GM21576 (cell line): ENCODE results near the gene CDCA8.
"Not testable (repeated sequence)": the region's sequence is repeated elsewhere in the genome, so short reads cannot be mapped to it uniquely, and the experiment has no call there.

Experiments
- ATAC-seq: cut with Tn5 transposase; IDR thresholded peaks from one replicate; pipeline ENCODE4 v1.9.1; 2021; ENCODE audit warnings: mild to moderate bottlenecking, moderate library complexity; ENCODE audit not compliant: unreplicated experiment

The CDCA8 gene

DNA sequence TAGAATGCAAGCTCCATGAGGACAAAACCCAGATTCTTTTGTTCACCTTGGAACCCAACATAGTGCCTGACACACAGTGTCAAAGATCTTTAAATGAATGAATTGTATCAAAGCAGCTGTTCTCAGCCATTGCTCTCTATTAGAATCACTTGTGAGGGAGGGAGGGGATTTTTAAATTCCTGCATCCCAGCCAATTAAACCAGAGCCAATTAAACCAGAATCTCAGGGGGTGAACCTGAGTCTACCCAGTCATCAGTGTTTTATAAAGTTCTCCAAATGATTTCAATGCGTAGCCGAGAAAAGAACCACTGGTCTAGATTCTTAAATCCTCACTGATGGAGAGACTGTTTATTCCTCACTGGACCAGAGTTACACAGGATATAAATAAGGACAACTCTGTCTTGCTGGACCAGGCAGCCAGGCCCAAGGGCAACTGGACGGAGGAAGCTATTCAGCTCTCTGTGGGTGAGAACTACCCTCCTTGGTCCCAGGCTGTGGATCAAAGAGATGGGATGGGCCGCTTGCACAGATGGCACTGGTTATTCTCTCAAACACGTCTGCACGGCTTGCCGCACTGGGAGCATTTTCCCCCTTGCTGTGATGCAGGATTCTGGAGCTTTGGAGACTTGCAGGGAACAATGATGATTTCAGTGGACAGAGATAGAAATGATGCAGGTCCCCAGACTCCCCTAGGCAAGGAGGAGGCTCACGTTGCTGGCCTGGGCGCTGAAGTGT is 20.0 kb upstream of the CDCA8 start:
- ATAC-seq: no peak

DNA sequence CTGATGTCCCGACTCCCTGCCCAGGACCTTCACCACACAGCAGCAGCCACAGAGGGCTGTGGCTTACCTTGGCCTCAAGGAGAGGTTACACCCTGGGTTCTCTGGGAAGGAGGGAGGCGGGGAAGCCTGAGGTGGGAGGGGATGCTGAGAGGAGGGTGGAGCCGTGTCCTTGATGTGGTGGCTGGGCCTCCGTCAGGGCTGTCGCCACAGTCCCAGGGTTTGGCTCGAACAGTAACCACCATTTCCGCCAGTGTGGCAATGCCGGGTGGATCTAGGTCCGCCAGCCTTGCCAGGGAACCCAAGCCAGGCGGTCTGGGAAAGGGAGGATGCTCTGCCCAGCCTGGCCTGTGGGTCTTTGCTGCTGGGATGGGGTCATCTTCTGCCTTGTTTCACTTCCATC is 18.4 kb upstream of the CDCA8 start:
- ATAC-seq: no peak

DNA sequence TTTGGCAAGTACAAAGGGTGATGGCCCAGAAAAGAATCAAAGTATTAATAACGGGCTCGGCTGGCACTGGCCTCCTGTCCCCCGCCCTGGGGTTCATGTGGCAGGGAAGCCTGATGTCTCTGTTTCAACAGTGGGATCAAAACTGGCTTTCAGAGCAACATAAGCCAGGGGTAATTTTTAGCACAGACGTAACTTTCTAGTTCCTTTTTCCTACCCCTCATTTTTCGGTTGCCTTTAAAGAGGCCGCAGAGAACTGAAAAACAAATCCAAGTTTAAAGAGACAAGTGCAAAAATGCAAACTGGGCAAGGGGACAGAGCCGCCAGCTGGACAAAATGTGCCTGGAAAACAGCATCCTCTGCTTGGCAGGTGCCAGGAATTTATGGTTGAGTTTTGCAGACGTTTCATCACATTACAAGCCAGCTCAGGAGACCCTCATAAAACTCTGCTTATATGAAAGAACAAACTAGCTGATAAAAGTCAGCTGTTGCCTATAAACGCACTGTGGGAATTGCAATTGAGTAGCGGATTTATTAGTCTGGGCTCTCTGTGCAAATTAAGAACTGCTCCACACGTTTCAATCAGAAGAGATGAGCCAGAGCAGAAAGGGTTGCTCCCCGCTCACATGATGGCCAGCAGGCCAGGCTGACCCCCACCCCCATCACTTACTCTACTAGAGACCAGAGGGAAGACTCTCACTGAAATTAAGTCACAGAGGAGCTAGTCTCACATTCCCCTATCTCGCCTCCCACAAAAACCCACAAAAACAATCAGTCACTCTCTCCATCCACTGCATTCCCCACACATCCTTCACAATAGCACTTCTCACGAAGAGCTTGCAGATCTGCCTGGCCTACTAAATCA is 15.8 kb upstream of the CDCA8 start:
- no peak for ATAC-seq

DNA sequence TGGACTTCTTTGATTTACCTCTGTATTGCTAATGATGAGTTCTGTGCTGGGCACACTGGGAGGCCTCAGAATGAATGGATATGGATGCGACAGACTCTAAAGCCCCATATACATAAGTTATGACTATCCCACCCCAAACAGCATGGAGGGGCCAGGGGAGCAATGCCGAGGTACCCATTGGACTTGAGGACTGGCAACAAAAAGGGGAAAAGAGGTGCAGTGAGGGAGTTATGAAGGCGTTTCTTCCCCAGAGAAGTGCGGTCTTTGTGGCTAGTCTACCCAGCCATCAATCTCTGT is 15.2 kb upstream of the CDCA8 start:
- ATAC-seq: no peak

DNA sequence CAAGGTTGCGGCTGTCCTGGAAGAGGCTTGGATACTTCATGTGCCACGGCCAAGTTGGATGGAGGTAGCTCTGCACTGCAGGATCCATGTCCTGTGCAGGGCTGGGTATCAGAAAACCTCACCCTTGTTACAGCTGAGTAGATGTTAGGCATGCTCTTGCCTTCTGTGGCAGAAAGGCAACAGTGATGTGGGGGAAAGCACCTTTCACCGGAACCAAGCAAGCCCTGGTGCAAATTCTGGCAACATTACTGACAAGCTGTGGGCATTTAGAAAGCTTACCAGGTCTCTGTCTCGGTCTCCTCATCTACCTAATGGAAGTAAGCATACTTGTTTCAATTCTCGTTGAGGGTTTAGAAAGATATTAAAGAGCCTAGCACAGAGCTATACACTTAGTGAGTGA is 14.5 kb upstream of the CDCA8 start:
- ATAC-seq: no peak

DNA sequence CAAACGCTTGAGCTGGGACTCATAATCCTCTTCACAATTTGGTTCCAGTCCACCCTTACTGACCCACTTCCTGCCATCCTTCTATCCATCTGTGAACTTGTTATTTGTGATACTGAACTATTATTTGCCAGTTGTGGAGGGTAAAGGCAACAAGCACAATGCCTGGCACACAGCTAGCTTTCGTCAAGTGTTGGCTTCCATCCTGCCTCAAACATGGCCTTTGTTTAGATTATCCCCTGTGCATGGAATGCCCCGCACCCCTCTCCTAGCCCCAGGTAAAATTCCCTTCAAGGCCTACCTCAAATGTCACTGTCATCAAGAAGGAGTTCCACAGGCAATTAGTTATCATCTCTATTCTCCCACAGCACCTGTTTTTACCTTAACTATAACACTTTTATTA is 11.4 kb upstream of the CDCA8 start:
- no peak for ATAC-seq

DNA sequence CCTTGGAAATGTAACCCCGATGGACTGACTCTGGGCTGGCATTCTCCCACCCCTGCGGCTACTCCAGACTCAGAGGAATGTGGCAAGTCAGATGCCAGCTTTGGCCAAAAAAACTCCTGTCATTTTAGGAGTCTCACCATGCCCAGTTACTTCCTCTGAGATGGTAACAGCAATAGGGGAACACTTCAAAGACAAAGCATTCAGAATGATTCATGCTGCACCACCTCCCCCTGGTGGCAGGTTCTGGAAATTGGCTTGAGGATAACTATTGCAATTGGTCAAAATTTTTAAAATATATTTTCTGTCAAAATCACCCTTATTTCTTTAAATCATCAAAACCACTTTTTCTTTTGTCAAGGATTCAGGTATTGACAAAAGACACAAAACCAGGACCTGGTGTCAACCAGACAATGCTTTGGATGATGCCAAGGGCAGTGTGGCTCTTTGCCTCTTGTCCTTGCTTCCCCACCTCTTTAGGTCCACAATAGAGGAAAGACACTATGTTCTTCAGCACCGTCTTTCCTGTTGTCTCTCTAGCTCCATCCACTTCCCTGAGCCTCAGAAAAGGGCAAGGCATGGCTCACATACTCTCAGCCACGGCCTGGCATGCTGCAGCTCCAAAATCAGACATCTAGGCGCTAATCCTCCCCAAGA is 9.9 kb upstream of the CDCA8 start:
- no peak for ATAC-seq

DNA sequence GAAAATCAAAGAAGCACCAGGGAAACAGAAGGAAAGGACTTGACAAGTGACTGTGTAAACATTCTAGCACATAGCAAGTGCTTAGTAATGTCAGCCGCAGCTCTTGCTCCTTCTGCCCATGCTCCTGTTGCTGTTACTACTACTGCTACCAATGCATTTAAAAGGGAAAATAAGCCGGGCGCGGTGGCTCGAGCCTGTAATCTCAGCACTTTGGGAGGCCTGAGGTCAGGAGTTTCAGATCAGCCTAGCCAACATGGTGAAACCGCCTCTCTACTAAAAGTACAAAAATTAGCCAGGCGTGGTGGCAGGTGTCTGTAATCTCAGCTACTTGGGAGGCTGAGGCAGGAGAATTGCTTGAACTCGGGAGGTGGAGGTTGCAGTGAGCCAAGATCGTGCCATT is 8.1 kb upstream of the CDCA8 start:
- ATAC-seq: not testable (repeated sequence)

DNA sequence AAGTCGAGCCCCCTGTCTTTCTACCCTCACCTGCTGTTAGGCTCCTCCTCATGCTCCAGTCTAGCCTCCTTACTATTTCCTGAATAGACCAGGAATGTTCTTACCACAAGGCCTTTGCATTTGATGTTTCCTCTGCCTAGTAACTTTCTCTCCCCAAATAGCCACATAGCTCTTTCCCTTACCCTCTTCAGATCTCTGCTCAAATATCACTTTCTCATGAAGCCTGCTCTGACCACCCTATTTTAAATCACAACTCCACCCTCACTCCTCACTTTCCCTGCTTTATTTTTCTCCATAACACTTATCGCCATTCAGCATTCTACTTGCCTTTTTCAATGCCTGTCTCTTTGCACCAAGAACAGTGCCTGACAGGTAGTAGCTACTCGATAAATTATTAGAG is 6.6 kb upstream of the CDCA8 start:
- ATAC-seq: no peak

DNA sequence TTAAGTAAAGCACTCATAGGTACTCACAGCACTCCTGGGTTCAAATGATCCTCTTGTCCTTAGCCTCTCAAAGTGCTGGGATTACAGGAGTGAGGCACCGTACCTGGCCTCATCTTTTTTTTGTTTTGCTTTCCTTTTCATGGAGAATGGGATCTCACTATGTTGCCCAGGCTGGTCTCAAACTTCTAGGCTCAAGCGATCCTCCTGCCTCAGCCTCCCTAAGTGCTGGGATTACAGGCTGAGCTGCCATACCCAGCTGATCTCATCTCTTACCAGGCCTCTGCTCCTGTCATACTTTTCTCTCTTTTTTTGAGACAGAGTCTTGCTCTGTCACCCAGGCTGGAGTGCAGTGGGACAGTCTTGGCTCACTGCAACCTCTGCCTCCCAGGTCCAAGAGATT is 4.6 kb upstream of the CDCA8 start:
- ATAC-seq: not testable (repeated sequence)

DNA sequence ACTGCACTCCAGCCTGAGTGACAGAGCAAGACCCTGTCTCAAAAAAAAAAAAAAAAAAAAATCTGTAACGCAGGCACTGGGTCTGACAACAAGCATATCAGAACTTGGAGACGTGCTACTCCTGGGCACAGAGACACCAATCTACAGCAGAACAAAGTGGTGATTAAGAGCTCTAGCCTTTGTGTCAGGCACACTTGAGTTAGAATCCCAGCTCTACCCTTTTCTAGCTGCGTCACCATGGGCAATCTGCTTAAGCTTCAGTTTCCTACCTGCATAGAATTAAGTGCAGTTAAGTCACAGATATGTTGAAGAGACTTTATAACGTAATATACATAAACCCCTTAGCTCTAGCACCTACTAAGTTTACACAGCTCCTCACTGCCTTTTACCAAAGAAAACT is 3.4 kb upstream of the CDCA8 start:
- no peak for ATAC-seq

DNA sequence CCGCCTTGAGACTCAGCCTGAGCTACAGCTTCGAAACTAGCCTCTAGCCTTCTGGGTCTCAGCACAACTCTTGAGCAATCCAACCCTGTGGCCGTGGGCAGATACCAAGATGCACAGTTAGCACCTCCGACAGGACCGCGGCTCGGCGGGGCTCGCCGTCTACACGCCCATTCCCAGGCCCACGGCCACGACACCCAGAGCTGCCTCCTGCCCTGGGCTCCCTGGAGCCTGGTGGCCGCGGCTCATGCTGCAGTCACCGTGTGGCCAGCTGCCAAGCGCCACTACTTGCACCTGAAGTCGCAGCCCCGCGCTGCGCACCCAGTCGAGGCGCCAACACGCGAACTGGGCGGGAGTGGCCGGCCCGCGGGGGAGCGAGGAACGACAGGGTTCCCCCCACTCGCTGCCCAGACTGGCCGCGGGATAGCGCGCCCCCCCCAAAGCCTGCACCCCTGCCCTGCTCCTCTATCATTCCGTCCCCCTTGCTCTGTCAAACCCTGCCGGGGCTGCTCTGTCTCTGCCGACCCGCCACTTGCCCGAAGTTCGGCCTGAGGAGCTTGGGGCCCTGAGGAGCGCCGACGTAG is 729 bp upstream of the CDCA8 start:
- peak; percentile 5 for ATAC-seq

DNA sequence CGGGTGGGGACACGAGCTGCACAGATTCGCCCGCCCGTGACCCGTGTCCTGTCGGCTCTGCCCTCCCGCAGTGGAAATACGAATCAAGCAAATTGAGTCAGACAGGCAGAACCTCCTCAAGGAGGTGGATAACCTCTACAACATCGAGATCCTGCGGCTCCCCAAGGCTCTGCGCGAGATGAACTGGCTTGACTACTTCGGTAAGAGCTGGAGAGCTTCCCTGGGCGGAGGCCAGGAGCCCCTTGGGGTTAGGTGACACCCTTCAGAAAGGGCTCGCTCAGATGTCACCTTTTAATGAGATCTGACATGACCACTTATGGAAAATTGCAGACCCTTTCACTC is 489 bp downstream of the CDCA8 start:
- no peak for ATAC-seq

DNA sequence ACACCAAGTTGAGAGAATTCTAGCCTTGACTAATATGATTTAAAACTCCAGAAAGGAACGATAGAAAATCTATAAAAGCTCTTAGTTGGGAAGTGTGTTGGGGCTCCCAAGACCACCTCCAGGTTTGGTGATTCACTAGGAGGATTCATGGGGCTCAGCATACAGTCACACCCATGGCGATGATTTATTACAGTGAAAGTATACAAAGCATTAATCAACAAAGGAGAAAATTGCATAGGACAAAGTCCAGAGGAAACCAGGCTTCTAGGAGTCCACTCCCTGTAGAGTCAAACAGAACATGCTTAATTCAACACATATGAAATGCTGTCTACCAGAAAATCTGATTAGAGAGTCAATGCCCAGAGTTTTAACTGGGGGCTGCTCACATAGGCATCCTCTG is 4.8 kb downstream of the CDCA8 start:
- no peak for ATAC-seq

DNA sequence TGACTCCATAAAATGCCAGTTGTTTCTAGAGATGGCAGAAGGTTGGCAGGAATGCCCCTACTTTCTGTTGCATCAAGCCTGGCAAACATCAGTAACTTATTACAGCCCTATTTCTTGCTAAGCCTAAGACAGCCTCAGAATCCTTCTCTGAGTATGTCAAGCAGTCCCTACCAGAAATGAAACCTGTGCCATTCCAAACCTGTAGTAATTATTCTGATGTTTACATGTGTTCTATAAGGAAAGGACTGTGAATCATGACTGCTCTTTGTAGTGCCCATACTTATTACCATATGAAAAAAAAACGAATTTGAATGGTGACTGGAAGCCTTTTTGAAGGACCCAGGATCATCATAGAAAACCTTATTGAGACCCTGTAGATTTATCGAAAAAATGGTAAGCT is 5.4 kb downstream of the CDCA8 start:
- ATAC-seq: no peak

DNA sequence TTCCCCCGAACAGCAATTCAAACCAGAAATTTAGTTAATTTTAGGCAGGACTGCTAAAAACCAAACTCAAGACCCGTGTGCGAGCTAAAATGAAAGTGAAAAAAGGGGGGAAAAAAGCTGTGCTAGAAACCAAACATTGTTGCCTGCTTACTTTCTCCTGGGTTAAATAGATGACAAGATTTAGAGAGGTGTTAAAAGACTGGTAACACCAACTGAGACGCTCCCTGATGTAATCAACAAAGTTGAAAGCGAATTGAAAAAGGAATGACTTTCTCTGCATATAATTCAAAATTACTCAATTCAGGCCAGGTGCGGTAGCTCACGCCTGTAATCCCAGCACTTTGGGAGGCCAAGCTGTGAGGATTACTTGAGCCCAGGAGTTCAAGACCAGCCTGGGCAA is 6.8 kb downstream of the CDCA8 start:
- ATAC-seq: no peak

DNA sequence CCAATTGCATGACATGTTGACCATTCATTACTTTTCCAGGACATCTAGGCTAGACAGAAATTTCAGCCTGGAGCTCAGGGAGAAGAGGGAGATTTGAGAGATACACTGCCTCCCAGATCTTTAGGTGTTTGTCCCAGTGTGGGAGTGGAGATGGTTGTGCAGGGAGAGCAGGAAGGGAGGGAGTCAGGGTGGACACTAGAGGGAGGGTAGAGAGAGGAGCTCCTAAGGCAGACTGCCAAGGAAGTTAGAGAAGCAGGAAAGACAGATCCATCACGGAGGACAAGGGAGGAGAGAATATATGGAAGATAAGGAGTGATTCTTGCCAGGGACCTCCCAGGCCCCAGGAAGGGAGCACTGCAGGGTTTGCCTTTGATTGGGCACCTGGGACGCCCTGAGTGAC is 8.7 kb downstream of the CDCA8 start:
- ATAC-seq: no peak

DNA sequence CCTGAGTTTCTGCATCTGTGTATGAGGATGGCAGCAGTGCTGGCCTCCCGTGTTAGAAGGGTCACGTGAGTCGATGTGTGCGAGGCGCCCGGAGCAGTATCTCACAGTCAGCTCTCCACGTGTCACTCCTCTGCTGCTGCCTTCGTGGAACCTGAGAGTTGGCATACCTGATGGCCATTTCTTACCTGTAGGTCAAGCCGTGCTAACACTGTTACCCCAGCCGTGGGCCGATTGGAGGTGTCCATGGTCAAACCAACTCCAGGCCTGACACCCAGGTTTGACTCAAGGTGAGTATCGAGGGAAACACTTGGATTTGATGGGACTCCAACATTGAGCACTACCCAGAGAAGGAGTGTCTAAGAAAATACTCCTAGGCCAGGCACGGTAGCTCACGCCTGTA is 10.7 kb downstream of the CDCA8 start:
- ATAC-seq: no peak

DNA sequence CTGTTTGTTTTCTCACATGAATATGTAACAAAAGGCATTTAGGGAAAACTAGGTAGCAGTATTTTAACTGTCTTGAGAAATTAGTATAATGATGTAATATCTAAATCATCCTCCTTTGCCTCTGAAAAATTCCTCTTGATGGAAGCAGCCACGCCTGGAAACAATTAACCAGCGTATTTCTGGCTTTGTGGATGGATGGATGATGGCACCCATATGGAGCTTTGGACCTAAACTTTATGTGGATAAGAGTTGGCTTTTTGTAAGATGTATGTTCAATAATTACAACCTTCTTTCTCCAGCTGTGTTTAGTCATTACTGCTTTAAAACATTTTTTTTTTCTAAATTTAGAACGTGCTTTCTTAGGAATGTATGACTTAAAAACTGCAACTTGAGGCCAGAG is 12.7 kb downstream of the CDCA8 start:
- no peak for ATAC-seq

DNA sequence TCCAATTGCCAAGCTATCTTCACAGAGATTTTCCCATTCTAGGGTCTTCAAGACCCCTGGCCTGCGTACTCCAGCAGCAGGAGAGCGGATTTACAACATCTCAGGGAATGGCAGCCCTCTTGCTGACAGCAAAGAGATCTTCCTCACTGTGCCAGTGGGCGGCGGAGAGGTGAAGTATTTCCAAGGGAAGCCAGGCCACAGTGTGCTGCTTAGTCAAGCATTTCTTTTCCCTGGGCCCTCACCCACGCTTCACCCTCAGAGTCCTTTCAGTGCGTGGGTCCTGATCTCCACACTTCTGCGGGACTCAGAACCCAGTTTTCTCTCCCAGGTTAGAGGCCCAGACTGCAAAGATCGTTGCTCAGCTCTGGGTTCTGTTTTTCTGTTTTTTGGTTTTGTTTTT is 13.1 kb downstream of the CDCA8 start:
- ATAC-seq: no peak

DNA sequence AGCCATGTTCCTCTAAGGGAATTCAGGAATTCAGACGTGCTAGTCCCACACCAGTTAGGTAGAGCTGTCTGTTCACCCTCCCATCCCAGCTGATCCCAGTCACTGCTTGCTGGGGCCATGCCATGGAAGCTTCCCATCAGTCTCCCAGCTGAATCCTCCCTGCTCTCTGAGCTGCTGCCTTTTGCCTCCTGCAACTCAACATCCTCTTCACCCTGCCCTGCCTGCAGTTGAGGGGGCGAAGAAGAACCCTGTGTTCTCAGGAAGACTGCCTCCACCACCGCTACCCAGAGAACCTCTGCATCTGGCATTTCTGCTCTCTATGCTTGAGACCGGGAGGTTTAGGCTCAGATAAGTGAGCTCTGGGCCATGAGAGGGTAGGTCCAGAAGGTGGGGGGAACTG is 16.2 kb downstream of the CDCA8 start:
- no peak for ATAC-seq

DNA sequence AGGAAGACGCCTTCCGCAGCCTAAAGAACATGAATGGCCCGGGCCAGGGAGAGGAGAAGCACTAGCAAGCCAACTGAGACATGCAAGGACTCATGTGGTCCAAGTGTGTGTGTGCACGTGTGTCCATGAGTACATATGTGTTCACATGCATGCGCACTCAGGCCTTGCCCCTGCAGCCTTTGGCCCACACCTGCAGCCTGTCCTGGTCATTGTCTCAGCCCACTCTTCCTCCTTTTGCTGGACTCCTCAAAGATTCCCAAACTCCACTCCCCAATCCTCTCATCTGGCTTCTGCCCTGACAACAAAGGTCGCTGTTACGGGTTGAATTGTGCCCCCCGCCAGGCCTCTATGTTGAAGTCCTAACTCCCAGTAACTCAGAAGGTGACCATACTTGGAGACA is 21.9 kb downstream of the CDCA8 start:
- no peak for ATAC-seq
